HCT116 (cell line): ENCODE data around the gene TCERG1L.
"Not testable (repeated sequence)": the region's sequence is repeated elsewhere in the genome, so short reads cannot be mapped to it uniquely, and the experiment has no call there.

Experiments
- CTCF ChIP-seq, 3 experiments: fragments of 200-600 bp in 1 of 3; sonication (generic) in 1 of 3; IDR thresholded peaks in 2 of 3; conservative IDR thresholded peaks in 1 of 3; 2 replicates each; pipeline ENCODE4 v1.5.1; 2012 to 2017; ENCODE audit warnings: low read depth in 2 of 3, low read length in 2 of 3, antibody characterized with exemption in 1 of 3, borderline replicate concordance in 1 of 3, control low read depth in 1 of 3, mild to moderate bottlenecking in 1 of 3, mixed read lengths in 1 of 3, mixed run types in 1 of 3, moderate library complexity in 1 of 3; ENCODE audit not compliant: insufficient read depth in 1 of 3
- JUND ChIP-seq: IDR thresholded peaks from 2 replicates; pipeline ENCODE4 v1.6.1; 2012
- POLR2A ChIP-seq: IDR thresholded peaks from 2 replicates; pipeline ENCODE4 v1.7.0; 2011; ENCODE audit warnings: borderline replicate concordance; ENCODE audit not compliant: insufficient read depth, insufficient read length; ENCODE audit errors: extremely low read depth
- TCF7L2 ChIP-seq: IDR thresholded peaks from 2 replicates; pipeline ENCODE4 v1.7.0; 2011; ENCODE audit warnings: borderline replicate concordance, inconsistent platforms; ENCODE audit not compliant: insufficient read depth, insufficient read length; ENCODE audit errors: extremely low read depth
- ZFX ChIP-seq: fragments of 450-650 bp; IDR thresholded peaks from 2 replicates; pipeline ENCODE4 v1.6.1; 2017

GRCh38 chr10:131176324-131176723 lies 135.2 kb downstream of the TCERG1L start:
- not testable (repeated sequence) for TF ChIP-seq POLR2A; CTCF (IDR thresholded peaks at IDR 0.05 in 2 of 3, conservative IDR thresholded peaks at IDR 0.05 in 1 of 3; ENCODE audit: borderline replicate concordance in 1 of 3, insufficient read depth in 1 of 3, low read depth in 2 of 3, low read length in 2 of 3); ZFX; JUND; TCF7L2
